ENCODE data around the gene MALAT1. TPM values are rescaled to one million over a fixed set of nuclear protein-coding genes. Genes with fewer than 3 reads are reported as not detected.
"Not testable (repeated sequence)": the region's sequence is repeated elsewhere in the genome, so short reads cannot be mapped to it uniquely, and the experiment has no call there.

MALAT1 gene
- total RNA-seq, 2 donors from 2014 or later, result 4,098 to 7,342 TPM

DNA sequence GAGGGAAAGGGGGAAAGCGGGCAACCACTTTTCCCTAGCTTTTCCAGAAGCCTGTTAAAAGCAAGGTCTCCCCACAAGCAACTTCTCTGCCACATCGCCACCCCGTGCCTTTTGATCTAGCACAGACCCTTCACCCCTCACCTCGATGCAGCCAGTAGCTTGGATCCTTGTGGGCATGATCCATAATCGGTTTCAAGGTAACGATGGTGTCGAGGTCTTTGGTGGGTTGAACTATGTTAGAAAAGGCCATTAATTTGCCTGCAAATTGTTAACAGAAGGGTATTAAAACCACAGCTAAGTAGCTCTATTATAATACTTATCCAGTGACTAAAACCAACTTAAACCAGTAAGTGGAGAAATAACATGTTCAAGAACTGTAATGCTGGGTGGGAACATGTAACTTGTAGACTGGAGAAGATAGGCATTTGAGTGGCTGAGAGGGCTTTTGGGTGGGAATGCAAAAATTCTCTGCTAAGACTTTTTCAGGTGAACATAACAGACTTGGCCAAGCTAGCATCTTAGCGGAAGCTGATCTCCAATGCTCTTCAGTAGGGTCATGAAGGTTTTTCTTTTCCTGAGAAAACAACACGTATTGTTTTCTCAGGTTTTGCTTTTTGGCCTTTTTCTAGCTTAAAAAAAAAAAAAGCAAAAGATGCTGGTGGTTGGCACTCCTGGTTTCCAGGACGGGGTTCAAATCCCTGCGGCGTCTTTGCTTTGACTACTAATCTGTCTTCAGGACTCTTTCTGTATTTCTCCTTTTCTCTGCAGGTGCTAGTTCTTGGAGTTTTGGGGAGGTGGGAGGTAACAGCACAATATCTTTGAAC is 6.8 kb downstream of the MALAT1 start:
- ATAC-seq (no peak), DNase-seq (peak; percentile 18)
- intact Hi-C loops (cut with DNase I), result loop anchor here in 1 of 2 donors (2.0 to 5.0 kb wide), 2 partner anchors 79 to 88 kb away; no protein-coding TSS in a partner anchor

DNA sequence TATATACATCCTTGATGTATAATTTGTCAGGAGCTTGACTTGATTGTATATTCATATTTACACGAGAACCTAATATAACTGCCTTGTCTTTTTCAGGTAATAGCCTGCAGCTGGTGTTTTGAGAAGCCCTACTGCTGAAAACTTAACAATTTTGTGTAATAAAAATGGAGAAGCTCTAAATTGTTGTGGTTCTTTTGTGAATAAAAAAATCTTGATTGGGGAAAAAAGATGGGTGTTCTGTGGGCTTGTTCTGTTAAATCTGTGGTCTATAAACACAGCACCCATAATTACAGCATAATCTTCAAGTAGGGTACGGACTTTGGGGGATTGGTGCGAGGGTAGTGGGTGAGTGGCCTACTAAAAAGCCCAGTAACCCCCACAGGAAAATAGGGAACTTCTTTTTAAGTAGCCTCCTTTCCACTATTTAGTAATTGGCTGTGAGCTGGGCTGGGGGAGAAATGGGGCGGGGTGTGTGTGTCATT is 7.5 kb downstream of the MALAT1 start:
- intact Hi-C loops (cut with DNase I), result loop anchor here in 1 of 2 donors (5.0 kb wide), 1 partner anchor 89 kb away; no protein-coding TSS in a partner anchor
- ATAC-seq (no peak), DNase-seq (no peak)

DNA sequence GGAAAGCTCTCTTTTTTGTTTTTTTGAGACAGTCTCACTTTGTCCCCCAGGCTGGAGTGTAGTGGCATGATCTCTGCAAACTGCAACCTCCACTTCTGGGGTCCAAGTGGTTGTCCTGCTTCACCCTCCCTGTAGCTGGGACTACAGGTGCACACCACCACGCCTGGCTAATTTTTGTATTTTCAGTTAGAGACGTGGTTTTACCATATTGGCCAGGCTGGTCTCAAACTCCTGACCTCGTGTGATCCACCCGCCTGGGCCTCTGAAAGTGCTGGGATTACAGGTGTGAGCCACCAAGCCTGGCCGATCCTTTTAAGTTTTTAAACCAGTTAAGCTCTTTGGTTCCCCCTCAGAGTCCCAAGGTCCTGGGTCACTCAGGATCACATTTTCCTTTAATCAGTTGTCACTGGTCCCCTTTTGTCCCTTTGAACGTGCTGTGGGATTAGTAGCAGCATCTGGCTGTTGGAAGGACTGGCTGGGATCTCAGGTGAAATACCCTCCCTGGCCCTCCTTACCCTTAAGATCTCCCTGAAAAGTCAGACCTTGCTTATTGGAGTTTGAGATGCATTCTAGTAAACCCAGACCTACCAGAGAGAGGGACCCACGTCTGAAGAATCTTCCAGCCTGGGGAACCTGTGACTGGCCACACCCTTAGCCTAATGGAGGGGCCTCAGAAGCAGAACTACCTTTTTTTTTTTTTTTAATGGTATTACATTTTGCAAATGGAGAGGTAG is 8.1 kb downstream of the MALAT1 start:
- intact Hi-C loops (cut with DNase I), result loop anchor here in 1 of 2 donors (5.0 kb wide), 1 partner anchor 90 kb away; no protein-coding TSS in a partner anchor

DNA sequence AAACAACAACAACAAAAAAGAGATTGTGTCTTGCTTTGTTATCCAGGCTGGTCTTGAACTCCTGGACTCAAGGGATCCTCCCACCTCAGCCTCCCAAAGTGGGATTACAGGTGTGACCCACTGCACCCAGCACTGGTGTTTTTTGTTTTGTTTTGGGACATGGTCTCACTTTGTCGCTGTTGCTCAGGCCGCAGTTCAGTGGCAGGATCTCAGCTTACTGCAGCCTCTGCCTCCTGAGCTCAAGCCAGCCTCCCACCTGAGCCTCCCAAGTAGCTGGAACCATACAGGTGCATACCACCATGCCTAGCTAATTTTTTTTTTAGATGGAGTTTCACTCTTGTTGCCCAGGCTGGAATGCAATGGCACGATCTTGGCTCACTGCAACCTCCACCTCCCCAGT is 13.5 kb downstream of the MALAT1 start:
- not testable (repeated sequence) for DNase-seq, ATAC-seq
- intact Hi-C loops (cut with DNase I), result loop anchor here (5.0 kb wide), 2 partner anchors 130 to 145 kb away; partner anchors contain the start of gene SLC25A45 (in 1 of the 2)

More for the DNA sequence above, 8.1 kb downstream of the MALAT1 start:
- peak; percentile 39 for DNase-seq
- peak; percentile 19 to 42 for ATAC-seq

DNA sequence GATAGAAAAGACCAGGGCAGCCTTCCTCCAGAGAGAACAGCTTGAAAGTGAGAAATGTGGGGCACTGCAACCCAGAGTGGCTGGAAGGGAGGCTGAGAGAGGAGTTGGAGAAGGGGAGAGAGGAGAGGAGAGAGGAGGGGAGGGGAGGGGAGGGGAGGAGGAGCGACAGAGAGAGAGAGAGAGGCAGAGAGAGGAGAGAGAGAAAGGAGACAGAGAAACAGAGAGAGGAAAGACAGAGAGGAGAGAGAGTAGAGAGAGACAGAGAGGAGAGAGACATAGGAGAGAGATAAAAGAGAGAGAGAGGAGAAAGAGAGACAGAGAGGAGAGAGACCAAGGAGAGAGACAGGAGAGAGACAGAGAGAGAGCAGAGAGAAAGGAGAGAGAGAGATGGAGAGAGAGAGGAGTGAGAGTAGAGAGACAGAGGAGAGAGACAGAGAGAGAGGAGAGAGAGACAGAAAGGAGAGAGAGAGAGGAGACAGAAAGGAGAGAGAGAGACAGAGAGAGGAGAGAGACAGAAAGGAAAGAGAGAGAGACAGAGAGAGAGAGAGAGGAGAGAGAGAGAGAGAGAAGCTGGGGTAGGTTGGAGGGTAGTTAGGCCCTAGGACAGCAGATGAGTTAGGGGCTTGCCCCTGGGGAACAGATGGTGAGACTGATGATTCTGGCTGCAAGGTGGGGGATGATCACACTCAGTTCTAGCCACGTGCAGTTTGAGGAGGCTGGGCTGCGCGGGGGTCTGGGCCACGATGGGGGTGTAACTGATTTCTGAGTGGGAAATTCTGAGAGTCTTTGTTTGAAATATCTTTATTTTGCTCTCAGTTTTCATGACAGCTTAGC is 17.5 kb downstream of the MALAT1 start:
- ATAC-seq, result peak in 1 of 2 donors; percentile 19
- no peak for DNase-seq

DNA sequence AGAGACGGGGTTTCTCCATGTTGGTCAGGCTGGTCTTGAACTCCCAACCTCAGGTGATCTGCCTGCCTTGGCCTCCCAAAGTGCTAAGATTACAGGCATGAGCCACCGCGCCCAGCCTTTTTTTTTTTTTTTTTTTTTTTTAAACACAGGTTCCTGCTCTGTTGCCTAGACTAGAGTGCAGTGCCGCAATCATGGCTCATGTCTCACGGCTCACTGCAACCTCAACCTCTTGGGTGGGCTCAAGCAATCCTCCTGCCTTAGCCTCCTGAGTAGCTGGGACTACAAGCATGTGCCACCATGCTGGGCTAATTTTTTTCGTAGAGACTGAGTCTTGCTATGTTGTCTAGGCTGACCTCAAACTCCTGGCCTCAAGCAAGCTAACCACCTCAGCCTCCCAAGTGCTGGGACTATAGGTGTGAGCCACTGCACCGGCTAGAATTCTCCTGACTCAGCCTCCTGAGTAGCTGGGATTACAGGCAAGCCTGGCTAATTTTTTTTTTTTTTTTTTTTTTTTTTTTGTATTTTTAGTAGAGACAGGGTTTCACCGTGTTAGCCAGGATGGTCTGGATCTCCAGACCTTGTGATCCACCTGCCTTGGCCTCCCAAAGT is 20.2 kb downstream of the MALAT1 start:
- DNase-seq; ATAC-seq; intact Hi-C loops (cut with DNase I): not testable (repeated sequence)

More for the DNA sequence above, 17.5 kb downstream of the MALAT1 start:
- intact Hi-C loops (cut with DNase I), result no loop called here

DNA sequence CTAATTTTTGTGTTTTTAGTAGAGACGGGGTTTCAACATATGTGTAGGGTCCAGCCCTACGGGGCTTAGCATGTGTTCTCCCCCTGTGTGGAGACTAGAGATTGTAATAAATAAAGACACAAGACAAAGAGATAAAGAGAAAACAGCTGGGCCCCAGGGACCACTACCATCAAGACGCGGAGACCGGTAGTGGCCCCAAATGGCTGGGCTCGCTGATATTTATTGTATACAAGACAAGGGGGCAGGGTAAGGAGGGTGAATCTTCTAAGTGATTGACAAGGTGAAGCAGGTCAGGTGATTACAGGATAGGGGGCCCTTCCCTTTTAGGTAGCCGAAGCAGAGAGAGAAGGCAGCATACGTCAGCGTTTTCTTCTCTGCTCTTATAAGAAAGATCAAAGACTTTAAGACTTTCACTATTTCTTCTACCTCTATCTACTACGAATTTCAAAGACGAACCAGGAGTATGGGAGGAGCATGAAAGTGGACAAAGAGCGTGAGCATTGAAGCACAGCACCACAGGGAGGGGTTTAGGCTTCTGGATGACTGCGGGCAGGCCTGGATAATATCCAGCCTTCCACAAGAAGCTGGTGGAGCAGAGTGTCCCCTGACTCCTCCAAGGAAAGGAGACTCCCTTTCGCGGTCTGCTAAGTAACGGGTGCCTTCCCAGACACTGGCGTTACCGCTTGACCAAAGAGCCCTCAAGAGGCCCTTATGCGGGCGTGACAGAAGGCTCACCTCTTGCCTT is 23.1 kb downstream of the MALAT1 start:
- intact Hi-C loops (cut with DNase I); DNase-seq: not testable (repeated sequence)

DNA sequence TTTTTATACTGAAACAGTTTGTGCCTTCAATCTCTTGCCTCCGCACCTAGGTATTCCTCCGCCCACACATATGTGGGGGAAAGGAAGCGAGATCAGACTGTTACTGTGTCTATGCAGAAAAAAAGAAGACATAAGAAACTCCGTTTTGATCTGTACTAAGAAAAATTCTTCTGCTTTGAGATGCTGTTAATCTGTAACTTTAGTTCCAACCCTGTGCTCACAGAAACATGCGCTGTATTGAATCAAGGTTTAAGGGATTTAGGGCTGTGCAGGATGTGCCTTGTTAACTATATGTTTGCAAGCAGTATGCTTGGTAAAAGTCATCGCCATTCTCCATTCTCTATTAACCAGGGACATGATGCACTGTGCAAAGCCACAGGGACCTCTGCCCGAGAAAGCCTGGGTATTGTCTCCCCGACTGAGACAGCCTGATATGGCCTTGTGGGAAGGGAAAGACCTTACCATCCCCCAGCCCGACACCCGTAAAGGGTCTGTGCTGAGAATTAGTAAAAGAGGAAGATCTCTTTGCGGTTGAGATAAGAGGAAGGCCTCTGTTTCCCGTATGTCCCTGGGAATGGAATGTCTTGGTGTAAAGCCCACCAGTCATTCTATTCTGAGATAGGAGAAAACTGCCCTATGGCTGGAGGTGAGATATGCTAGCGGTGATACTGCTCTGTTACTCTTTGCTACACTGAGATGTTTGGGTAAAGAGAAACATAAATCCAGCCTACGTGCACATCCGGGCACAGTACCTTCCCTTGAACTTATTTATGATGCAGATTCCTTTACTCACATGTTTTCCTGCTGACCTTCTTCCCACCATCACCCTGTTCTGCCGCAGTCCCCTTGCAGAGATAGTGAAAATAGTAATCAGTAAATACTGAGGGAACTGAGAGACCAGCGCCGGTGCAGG is 24.1 kb downstream of the MALAT1 start:
- intact Hi-C loops (cut with DNase I); ATAC-seq; DNase-seq: not testable (repeated sequence)

More for the DNA sequence above, 23.1 kb downstream of the MALAT1 start:
- not testable (repeated sequence) for ATAC-seq

DNA sequence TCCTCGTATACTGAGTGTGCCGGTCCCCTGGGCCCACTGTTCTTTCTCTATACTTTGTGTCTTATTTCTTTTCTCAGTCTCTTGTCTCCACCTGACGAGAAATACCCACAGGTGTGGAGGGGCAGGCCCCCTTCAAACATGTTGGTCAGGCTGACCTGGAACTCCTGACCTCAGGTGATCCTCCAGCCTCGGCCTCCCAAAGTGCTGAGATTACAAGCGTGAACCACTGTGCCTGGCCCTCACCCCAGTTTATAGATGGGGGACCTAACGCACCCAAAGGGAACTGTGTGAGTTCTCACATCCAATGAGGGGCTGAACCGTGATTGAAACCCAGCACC is 24.8 kb downstream of the MALAT1 start:
- DNase-seq; ATAC-seq; intact Hi-C loops (cut with DNase I): not testable (repeated sequence)

DNA sequence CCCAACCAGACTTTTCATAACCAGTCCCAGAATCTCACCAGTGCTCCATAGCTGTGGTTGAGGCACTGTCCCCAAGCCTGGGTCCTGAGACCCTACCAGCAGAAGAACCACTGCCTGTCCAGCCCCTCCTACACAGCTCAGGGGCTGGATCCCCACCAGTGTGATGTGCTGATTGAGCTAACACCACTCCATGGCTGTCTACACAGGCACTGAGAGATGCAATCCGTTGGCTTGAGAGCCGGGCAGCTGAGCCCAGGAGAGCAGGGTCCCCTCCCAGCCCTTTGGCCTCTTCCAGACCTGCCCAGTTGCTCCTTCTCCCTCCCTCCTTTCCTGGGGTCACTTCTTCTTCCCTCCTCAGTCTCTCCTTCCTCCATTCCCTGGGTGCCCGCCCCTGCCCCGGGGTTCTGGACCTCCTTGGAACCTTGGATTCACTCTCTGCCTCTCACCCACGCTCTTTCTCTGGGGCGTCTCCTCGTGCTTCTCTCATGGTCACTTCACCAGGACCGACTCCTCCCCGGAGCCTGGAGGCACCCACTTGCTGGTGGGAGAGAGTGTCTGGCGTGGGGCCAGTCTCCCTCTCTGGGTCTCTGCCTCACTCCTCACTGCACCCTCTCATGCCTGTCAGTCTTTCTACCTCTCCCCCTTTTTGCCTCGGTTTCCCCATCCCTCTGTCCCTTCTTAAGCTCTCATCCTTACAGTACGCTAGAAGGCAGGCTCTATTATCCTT is 25.3 kb downstream of the MALAT1 start:
- no peak for DNase-seq
- intact Hi-C loops (cut with DNase I), result no loop called here
- ATAC-seq, result peak; percentile 6 to 25

DNA sequence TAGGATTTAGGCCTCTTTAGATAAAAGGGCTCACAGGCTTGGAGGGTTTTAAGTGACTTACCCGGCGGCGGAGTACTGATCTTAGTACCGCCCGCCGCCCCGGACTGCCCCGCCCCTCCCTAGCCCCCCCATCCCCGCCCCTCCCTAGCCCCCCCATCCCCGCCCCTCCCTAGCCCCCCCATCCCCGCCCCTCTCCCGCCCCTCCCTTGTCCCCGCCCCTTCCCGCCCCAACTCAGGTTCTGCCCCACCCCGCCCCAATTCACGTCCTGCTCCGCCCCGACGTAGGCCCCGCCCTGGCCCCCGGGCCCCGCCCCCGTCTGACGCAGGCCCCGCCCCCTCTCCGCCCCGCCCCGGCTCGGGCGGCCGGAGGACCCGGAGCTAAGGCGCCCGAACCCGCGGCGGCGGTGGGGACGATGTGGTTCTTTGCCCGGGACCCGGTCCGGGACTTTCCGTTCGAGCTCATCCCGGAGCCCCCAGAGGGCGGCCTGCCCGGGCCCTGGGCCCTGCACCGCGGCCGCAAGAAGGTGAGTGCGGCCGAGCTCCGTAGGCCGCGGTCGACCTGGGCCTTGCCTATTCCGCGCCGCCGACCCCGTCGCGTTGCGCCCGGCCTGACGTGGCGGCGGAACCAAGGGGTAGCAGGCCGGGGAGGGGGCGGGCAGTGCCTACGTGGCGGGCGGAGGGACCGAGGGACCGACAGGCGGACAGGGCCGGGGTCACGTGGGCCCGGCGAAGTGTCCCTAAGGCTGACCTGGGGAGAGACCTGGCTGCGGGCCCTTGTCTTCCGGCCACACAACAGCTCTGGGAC is 26.1 kb downstream of the MALAT1 start, which contains the start of gene SCYL1:
TSS of gene SCYL1 (plus strand) at position 343 of the 805 bp plus-strand sequence. CDS start at position 414, 71 bp downstream.
- peak; percentile 96 to 98 for ATAC-seq
- intact Hi-C loops (cut with DNase I), result no loop called here
- peak; percentile 84 for DNase-seq

DNA sequence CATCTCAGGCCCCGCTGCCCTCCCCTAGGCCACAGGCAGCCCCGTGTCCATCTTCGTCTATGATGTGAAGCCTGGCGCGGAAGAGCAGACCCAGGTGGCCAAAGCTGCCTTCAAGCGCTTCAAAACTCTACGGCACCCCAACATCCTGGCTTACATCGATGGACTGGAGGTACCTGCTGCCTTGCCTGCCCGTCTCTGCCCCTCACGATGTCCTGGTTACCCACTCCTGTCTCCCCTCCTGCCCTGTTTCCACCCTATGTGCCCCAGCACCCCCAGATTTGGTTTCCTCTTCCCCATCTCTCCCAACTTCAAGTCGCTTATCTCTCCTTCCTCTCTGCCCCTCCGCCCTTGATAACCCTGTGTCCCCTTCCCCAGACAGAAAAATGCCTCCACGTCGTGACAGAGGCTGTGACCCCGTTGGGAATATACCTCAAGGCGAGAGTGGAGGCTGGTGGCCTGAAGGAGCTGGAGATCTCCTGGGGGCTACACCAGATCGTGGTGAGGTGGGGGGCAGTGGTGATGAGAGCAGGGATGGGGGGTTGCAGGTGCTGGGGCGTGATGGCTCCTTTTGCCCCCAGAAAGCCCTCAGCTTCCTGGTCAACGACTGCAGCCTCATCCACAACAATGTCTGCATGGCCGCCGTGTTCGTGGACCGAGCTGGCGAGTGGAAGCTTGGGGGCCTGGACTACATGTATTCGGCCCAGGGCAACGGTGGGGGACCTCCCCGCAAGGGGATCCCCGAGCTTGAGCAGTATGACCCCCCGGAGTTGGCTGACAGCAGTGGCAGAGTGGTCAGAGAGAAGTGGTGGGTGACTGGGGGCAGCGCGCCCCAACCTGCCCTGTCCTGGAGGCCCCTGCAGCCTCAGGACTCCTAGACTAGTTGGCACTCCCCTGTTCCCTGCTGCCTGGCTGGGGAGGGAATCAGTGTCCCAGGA is 27.0 kb downstream of the MALAT1 start:
- intact Hi-C loops (cut with DNase I), result no loop called here
- ATAC-seq (no peak), DNase-seq (no peak)

DNA sequence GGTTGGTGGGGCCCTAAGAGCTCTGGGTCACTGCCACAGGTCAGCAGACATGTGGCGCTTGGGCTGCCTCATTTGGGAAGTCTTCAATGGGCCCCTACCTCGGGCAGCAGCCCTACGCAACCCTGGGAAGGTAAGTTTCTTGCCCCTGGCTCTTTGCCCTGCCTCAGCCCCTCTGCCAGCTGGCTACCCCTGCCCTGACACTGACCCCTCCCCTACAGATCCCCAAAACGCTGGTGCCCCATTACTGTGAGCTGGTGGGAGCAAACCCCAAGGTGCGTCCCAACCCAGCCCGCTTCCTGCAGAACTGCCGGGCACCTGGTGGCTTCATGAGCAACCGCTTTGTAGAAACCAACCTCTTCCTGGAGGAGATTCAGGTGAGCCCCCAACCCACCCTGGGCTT is 27.9 kb downstream of the MALAT1 start:
- intact Hi-C loops (cut with DNase I), result no loop called here
- ATAC-seq (no peak), DNase-seq (no peak)

DNA sequence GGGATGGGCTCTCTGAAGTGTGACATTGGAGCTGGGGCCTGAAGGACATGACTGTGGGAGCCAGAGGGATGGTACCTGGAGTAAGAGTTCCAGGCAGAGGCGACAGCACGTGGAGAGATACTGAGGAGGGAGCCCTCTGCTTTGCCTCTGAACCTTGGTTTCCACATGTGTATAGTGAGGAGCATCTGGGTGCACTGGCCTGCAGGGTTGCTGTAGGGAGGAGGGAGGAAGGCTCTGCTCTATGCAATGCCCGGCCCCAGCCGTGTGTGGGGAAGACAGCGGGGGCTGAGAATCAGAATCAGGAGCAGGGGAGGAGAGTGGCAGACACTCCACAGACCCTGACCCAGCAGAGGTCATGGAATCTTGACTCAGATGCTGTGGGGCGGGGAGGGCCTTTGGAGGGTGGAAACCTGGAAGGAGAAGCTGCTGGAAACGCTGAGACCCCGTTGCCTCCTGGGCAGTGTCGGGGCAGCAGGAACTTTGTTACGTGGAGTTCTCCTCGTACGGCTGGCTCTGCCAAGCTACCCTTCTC is 30.0 kb downstream of the MALAT1 start:
- ATAC-seq, result no peak
- intact Hi-C loops (cut with DNase I), result no loop called here
- no peak for DNase-seq
